GM18502 (cell line): ENCODE data around the gene HBA2.
"Not testable (repeated sequence)": the region's sequence is repeated elsewhere in the genome, so short reads cannot be mapped to it uniquely, and the experiment has no call there.

Source experiments
- ATAC-seq: cut with Tn5 transposase; IDR thresholded peaks from one replicate; pipeline ENCODE4 v1.9.1; 2021; ENCODE audit warnings: mild to moderate bottlenecking; ENCODE audit not compliant: unreplicated experiment, poor library complexity

Gene HBA2

DNA sequence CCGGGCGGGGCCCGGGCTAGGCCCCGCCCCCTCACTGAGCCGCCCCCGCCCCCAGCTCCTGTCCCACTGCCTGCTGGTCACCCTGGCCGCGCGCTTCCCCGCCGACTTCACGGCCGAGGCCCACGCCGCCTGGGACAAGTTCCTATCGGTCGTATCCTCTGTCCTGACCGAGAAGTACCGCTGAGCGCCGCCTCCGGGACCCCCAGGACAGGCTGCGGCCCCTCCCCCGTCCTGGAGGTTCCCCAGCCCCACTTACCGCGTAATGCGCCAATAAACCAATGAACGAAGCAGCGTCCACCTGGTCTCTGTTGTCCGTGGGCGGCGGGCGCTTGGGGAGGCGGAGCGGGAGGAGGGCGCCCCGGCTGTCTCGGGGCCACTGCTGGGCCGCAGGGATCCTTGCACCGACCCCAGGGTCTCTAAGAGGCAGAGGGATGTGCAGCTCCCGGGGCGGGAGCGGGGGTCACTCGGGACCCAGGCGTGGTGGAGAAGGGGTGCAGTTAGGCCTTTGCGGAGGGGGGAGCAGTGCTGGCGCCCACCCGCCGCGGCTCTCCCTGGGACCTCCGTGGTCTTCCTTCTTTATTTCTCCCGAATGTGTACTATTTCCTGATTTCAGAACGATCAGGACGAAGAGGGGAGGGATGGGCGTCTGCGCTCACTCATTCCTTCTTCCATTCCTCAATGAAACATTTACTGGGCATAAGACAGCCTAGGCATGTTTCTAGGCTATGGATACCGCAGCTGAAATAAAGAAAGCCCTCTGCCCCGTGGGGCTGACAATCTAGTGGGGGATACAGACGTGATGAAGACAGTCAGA is 18.3 kb upstream of the HBA2 start:
- no peak for ATAC-seq

DNA sequence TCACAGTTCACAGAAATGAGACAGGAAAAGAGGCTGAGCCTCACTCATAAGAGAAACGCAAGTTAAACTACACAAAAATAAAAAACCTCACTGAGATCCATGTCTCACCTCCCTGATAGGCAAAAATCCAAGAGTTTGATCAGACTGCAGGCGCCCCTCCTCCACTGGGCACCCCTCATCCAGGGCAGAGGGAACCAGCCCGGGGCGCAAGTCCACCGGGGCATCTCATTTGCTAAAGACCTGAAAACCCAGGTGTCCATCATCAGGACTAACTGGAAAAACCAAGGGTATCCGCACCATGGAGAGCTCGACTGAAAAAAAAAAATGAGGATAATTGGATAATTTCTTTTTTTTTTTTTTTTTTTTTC is 17.7 kb upstream of the HBA2 start:
- ATAC-seq: no peak

DNA sequence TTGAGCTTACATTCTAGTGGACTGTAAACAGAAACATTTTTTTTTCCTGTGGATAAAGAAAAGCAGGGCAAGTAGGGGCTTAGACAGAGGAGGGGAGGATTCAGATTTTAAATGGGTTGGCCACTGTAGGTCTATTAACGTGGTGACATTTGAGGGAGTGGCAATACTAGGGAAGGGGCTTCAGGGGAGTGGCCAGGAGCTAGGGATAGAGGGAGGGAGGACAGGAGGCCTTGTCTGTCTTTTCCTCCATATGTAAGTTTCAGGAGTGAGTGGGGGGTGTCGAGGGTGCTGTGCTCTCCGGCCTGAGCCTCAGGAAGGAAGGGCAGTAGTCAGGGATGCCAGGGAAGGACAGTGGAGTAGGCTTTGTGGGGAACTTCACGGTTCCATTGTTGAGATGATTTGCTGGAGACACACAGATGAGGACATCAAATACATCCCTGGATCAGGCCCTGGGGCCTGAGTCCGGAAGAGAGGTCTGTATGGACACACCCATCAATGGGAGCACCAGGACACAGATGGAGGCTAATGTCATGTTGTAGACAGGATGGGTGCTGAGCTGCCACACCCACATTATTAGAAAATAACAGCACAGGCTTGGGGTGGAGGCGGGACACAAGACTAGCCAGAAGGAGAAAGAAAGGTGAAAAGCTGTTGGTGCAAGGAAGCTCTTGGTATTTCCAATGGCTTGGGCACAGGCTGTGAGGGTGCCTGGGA is 13.4 kb upstream of the HBA2 start:
- no peak for ATAC-seq

DNA sequence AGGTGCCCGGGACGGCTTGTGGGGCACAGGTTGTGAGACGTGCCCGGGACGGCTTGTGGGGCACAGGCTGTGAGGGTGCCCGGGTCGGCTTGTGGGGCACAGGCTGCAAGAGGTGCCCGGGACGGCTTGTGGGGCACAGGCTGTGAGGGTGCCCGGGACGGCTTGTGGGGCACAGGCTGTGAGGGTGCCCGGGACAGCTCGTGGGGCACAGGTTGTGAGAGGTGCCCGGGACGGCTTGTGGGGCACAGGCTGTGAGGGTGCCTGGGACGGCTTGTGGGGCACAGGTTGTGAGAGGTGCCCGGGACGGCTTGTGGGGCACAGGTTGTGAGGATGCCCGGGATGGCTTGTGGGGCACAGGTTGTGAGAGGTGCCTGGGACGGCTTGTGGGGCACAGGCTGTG is 12.4 kb upstream of the HBA2 start:
- not testable (repeated sequence) for ATAC-seq

DNA sequence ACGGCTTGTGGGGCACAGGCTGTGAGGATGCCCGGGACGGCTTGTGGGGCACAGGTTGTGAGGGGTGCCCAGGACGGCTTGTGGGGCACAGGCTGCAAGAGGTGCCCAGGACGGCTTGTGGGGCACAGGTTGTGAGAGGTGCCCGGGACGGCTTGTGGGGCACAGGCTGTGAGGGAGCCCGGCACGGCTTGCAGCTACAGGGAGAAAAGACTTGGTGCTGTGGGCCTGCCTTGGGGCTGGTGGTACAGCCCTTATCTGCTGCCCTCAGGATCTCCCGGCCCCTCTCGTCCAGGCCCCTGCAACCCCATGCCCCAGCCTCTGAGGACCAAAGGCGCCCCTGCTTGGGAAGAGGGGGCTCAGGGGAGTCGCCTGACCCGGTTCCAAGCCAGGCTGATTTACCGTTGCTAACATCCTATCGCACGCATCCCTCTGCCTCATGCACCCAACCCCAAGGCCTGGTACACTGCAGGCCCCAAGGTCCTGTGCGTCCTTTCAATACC is 11.9 kb upstream of the HBA2 start:
- ATAC-seq: no peak

DNA sequence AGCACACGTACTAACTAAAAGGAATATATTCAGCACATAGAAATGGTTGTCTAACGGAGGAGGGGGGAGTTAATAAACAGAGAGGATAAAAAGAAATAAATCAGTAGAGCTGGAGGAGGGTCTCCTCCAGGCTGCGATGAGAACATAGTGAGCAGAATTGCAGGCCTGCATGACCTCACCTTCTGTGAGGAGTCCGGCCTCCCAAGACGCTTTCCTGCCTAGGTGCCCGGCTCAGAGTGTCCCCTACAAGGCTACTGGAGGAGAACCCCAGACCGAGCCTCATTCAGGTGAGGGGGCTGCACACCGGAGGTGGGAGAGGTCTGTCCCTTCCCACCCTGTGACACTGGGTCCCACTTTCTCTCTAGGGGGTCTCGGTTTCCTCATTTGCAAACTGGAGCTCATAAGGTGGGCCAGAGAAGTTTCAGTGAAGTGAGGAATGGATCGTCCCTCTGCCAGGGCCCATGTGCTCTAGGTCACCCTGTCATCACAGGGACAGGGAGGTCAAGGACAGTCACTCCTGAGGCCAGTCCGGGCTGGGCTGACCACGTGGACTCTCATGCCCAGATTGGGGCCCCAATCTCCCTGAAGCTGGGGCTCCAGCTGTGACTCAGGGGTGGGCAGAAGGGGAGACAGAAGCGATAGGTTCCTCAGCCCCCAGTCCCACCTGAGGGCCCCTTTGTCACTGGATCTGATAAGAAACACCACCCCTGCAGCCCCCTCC is 10.2 kb upstream of the HBA2 start:
- no peak for ATAC-seq

DNA sequence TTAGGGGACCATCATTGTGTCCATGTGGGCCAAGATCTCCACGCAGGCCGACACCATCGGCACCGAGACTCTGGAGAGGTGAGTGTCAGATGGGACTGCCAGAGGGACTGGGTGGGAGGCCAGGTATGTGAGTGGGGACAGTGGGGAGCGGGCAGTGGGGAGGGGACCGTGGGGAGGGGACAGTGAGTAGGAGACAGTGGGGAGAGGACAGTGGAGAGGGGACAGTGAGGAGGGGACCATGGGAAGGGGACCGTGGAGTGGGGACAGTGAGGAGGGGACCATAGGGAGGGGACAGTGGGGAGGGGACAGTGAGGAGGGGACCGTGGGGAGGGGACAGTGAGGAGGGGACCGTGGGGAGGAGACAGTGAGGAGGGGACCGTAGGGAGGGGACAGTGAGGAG is 9.5 kb upstream of the HBA2 start:
- not testable (repeated sequence) for ATAC-seq

DNA sequence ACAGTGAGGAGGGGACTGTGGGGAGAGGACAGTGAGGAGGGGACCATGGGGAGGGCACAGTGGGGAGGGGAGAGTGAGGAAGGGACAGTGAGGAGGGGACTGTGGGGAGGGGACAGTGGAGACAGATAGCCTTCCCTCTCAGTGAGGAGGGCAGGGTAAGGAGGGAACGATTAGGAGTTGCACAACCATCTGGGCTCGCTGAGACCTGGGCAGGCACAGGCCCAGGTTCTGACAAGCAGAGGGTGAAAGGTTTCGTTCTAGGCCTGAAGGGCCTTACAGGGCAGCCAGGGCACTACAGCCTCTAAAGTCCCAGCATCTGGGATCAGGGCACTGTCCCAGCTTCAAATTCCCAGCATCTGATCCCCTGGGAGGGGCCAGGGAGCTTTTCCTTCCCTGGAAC is 9.0 kb upstream of the HBA2 start:
- ATAC-seq: not testable (repeated sequence)

DNA sequence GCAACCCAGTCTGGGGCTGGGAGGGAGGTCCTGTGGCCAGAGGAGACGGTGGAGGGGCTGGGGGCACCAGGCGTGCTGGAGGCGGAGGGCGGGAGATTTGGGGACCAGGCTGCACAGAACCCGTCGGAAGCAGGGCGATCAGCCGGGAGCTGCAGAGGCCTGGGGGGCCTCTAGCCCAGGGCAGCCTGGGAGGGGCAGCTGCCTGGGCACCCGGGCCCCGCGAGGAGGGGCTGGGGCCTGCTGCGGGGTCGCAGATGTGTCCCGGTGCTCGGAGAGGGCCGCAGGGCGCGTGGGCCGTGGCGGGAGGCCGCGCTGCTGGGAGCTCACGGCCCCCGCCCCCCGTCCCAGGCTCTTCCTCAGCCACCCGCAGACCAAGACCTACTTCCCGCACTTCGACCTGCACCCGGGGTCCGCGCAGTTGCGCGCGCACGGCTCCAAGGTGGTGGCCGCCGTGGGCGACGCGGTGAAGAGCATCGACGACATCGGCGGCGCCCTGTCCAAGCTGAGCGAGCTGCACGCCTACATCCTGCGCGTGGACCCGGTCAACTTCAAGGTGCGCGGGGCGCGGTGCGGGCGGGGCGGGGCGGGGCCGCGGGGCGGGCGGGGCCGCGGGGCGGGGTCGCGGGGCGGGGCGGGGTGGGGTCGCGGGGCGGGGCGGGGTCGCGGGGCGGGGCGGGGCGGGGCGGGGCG is 8.4 kb upstream of the HBA2 start:
- ATAC-seq: not testable (repeated sequence)

DNA sequence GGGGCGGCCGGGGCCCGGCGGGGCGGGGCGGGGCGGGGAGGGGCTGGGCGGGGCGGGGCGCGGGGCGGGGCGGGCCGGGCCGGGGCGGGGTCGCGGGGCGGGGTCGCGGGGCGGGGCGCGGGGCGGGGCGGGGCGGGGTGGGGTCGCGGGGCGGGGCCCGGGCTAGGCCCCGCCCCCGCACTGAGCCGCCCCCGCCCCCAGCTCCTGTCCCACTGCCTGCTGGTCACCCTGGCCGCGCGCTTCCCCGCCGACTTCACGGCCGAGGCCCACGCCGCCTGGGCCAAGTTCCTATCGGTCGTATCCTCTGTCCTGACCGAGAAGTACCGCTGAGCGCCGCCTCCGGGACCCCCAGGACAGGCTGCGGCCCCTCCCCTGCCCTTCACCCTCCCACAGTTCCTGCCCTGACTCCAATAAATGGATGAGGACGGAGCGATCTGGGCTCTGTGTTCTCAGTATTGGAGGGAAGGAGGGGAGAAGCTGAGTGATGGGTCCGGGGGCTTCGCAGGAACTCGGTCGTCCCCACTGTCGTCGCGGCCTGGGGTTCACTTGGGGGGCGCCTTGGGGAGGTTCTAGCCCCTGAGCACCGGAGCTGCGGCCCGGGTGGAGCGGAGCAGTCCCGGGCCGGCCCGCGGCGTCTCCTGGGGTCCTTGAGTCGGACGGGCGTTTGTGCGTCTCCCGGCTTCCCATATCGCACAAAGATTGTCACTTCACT is 7.7 kb upstream of the HBA2 start:
- no peak for ATAC-seq

DNA sequence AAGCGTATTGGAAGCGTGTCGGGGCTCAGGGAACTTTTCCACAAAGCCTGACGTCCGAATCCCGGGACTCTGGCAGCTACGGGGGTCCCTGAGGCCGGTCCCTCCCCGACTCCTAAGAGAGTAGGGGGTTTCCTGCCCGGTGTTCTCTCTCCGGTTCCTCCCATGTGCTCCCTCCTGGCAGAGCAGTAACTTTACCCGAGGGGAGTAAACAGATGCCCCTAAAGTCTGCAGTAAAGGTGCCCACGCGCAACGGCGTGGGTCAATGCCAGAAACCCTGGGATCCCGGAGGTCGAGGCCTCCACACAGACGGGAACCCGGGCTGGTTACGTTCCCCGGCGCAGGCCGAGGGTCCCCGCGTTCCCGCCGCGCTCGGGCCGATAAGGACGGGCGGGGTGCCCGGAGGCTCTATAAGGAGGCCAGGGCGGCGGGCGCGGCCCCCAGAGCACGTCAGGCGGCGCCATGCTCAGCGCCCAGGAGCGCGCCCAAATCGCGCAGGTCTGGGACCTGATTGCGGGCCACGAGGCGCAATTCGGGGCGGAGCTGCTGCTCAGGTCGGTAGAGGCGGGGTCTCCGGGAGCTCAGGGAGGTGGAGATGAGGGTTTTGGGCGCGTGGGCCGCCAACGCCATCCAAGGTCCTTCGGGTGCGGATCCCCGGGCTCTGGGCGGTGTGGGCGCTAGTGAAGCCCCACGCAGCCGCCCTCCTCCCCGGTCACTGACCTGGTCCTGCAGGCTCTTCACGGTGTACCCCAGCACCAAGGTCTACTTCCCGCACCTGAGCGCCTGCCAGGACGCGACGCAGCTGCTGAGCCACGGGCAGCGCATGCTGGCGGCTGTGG is 6.9 kb upstream of the HBA2 start, which contains the start of gene HBM:
Gene HBM (plus strand): TSS at position 440 of the 836 bp plus-strand sequence. CDS start 20 bp downstream, at position 460.
- ATAC-seq: no peak

DNA sequence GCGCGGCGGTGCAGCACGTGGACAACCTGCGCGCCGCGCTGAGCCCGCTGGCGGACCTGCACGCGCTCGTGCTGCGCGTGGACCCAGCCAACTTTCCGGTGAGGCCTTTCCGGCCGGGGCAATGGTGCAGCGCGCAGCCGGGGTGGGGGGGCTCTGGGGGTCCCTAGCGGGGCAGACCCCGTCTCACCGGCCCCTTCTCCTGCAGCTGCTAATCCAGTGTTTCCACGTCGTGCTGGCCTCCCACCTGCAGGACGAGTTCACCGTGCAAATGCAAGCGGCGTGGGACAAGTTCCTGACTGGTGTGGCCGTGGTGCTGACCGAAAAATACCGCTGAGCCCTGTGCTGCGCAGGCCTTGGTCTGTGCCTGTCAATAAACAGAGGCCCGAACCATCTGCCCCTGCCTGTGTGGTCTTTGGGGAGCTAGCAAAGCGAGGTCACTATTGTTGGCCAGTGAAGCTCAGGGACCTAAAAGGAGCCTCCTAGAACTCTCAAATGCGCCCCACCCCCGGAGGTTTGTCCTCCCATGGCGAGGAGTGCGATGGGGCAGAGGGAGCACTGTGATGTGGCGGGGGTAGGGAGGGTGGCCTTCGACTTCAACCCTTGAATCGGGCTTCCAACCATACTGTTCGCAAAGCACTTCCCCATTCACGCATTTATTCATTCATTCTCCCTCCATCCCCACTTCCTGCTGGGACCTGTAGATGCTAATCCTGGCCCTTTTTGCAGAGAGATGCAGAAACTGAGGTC is 6.1 kb upstream of the HBA2 start:
- no peak for ATAC-seq

DNA sequence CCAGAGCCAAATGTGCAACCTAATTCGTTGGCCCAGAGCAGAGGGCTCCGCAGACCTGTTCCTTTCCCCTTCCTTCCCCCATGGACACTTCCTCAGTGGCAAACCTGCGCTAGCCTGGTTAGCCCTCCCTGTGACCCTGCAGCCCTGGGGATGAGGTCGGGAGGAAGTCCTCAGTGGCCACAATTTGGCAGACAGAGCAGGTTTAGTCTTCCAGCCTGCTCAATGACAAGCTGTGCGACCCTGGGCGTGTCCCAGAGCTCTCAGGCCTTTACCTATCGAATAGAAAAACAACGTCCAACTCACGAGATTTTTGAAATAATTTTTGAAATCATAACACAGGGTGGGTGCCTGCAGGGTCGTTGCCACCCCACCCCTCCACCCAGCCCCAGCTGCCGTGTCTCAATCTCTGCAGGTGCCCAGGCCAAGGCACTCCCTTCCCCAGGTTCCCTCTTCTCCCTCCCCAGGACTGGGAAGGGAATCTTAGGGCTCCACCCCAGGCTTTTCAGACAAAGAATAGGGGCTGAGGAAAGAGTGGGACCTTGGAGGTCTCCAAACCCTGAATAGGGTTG is 5.5 kb upstream of the HBA2 start:
- ATAC-seq: no peak

DNA sequence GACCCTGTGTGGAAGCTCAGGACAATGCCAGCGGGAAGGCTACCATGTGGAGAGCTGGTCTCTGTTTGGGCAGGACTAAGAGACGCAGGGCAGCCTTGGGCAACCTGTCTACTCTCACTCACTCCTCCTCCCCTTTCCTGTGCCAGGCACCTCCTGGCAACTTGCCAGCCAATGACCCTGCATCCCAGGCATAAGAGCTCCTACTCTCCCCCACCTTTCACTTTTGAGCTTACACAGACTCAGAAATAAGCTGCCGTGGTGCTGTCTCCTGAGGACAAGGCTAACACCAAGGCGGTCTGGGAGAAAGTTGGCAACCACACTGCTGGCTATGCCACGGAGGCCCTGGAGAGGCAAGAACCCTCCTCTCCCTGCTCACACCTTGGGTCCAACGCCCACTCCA is 4.3 kb upstream of the HBA2 start:
- ATAC-seq: no peak

DNA sequence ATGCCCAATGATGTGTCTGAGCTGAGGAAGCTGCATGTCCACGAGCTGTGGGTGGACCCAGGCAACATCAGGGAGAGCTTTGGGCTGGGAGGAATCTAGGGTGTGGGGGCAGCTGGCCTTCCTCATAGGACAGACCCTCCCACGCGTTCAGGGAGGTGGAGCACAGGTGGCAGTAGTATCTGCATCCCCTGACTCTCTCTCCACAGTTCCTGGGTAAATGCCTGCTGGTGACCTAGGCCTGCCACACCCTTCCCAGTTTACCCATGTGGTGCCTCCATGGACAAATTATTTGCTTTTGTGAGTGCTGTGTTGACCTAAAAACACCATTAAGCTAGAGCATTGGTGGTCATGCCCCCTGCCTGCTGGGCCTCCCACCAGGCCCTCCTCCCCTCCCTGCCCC is 3.7 kb upstream of the HBA2 start:
- no peak for ATAC-seq

DNA sequence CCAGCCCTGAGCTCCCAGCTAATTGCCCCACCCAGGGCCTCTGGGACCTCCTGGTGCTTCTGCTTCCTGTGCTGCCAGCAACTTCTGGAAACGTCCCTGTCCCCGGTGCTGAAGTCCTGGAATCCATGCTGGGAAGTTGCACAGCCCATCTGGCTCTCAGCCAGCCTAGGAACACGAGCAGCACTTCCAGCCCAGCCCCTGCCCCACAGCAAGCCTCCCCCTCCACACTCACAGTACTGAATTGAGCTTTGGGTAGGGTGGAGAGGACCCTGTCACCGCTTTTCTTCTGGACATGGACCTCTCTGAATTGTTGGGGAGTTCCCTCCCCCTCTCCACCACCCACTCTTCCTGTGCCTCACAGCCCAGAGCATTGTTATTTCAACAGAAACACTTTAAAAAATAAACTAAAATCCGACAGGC is 2.6 kb upstream of the HBA2 start:
- ATAC-seq: not testable (repeated sequence)

DNA sequence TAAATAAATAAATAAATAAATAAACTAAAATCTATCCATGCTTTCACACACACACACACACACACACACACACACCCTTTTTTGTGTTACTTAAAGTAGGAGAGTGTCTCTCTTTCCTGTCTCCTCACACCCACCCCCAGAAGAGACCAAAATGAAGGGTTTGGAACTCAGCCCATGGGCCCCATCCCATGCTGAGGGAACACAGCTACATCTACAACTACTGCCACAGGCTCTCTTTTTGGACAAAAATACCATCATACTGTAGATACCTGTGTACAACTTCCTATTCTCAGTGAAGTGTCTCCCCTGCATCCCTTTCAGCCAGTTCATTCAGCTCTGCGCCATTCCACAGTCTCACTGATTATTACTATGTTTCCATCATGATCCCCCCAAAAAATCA is 1.9 kb upstream of the HBA2 start:
- ATAC-seq: no peak
